A549 (cell line): Measurements from ENCODE around the gene PATJ. TPM values are rescaled to one million over a fixed set of nuclear protein-coding genes. Genes with fewer than 3 reads are reported as not detected.
A peak's percentile ranks its signal among the peaks of the same experiment; 100 is the strongest.

Experiments used
- ATAC-seq, 2 experiments: fragments of 200-7000 bp in 1 of 2; fragments of >200 bp in 1 of 2; cut with Nextera tagmentation in 1 of 2; cut with Tn5 transposase in 1 of 2; 3 replicates each; pipeline versions ENCODE4 v1.8.0 to v1.9.1; 2018 to 2020; ENCODE audit warnings: mild to moderate bottlenecking in 1 of 2, moderate library complexity in 1 of 2
- CTCF ChIA-PET: fragments of 300-600 bp; sonication (Branson Sonifier 250); formaldehyde crosslinking; extraction: SDS; loops from one replicate; lab custom pipeline; 2021; ENCODE audit warnings: antibody characterized with exemption, inconsistent platforms; lab: Yijun Ruan, JAX
- POLR2A ChIA-PET: fragments of 350-600 bp; formaldehyde crosslinking; extraction: SDS; loops from one replicate; lab custom pipeline; 2021; ENCODE audit warnings: antibody characterized with exemption, inconsistent platforms; lab: Yijun Ruan, JAX
- DNase-seq, 2 experiments: peaks; one replicate each; pipeline versions ENCODE4 v3.0.0 to v3.0.0-alpha.2; 2011 to 2016; ENCODE audit warnings: low read depth in 1 of 2, low spot score in 1 of 2
- FAIRE-seq: peaks from 2 replicates; lab custom pipeline; 2011; peaks lifted over from hg19 to GRCh38; lab: Jason Lieb, UNC
- H3K27ac ChIP-seq, 2 experiments: fragments of >200 bp; sonication (Bioruptor Twin); formaldehyde crosslinking; 3 replicates each; pipeline ENCODE4 v1.5.1; 2016 to 2017
- H3K4me1 ChIP-seq: fragments of >200 bp; sonication (Bioruptor Twin); formaldehyde crosslinking; 3 replicates; pipeline ENCODE4 v1.6.1; 2016
- H3K4me2 ChIP-seq: fragments of >200 bp; sonication (Bioruptor Twin); formaldehyde crosslinking; 3 replicates; pipeline ENCODE4 v1.6.1; 2016
- H3K4me3 ChIP-seq: fragments of >200 bp; sonication (Bioruptor Twin); formaldehyde crosslinking; 3 replicates; pipeline ENCODE4 v1.5.1; 2016
- H3K9me3 ChIP-seq: fragments of >200 bp; sonication (Bioruptor Twin); formaldehyde crosslinking; 3 replicates; pipeline ENCODE4 v1.6.1; 2016
- FOSB ChIP-seq: fragments of 250-450 bp; sonication (Bioruptor Pico); IDR thresholded peaks from 2 replicates; pipeline ENCODE4 v1.5.0; 2020; ENCODE audit warnings: mild to moderate bottlenecking, moderate library complexity
- FOSL2 ChIP-seq, 2 experiments: fragments of 450-650 bp in 1 of 2; fragments of >200 bp in 1 of 2; sonication (Bioruptor Twin) in 1 of 2; formaldehyde crosslinking; IDR thresholded peaks; 2 replicates each; pipeline versions ENCODE4 v1.5.0 to v1.6.1; 2016 to 2020; ENCODE audit warnings: mild to moderate bottlenecking in 1 of 2, moderate library complexity in 1 of 2
- HOXB13 ChIP-seq: fragments of 250-450 bp; sonication (Bioruptor Pico); IDR thresholded peaks from 2 replicates; pipeline ENCODE4 v1.5.0; 2020; ENCODE audit warnings: low read depth, mild to moderate bottlenecking, moderate library complexity
- NFE2L2 ChIP-seq: fragments of 150-350 bp; conservative IDR thresholded peaks from 2 replicates; pipeline ENCODE4 v1.6.1; 2014; ENCODE audit warnings: low read length
- RAD21 ChIP-seq, 2 experiments: fragments of >200 bp in 1 of 2; sonication (Bioruptor Twin) in 1 of 2; formaldehyde crosslinking in 1 of 2; IDR thresholded peaks in 1 of 2; conservative IDR thresholded peaks in 1 of 2; 2 replicates in 1 of 2; 3 replicates in 1 of 2; pipeline ENCODE4 v1.6.1; 2012 to 2018; ENCODE audit warnings: inconsistent platforms in 1 of 2
- ZNF302 ChIP-seq: fragments of 250-450 bp; sonication (Bioruptor Pico); IDR thresholded peaks from 2 replicates; pipeline ENCODE4 v1.9.0; 2021; ENCODE audit warnings: inconsistent platforms, mild to moderate bottlenecking, moderate library complexity
- WGBS: methylation state at CpG from one replicate; pipeline ENCODE4 v1.1.6; 2017; ENCODE audit errors: missing lambda C conversion rate; 5-methylcytosine and 5-hydroxymethylcytosine counted together
- polyA plus RNA-seq, 4 experiments: library from polyadenylated mRNA; depleted of rRNA in 3 of 4; stranded (reverse); fragments of >200 nt; fragmentation: RNase III in 1 of 4; extraction: RNeasy Plus Mini Kit Qiagen cat#74134 plus additional on column Dnase treatment in 1 of 4; gene quantifications; 2 replicates in 3 of 4; 3 replicates in 1 of 4; pipeline ENCODE4 v1.2.3, GENCODE V29; 2011 to 2017
- TF ChIP-seq, protein P1 (sequence below): fragments of >200 bp; sonication (Bioruptor Twin); formaldehyde crosslinking; IDR thresholded peaks from 3 replicates; pipeline ENCODE4 v1.5.1; 2016
- TF ChIP-seq, protein P2 (sequence below): IDR thresholded peaks from 2 replicates; pipeline ENCODE4 v1.6.1; 2012
- TF ChIP-seq, protein P3 (sequence below): fragments of 250-450 bp; sonication (Bioruptor Pico); IDR thresholded peaks from 2 replicates; pipeline ENCODE4 v1.5.0; 2021; ENCODE audit warnings: mild to moderate bottlenecking, moderate library complexity, borderline replicate concordance
- TF ChIP-seq, protein P4 (sequence below): fragments of 200-600 bp; sonication (generic); IDR thresholded peaks from 2 replicates; pipeline ENCODE4 v1.6.1; 2016; ENCODE audit warnings: antibody characterized with exemption, mild to moderate bottlenecking, moderate library complexity
- TF ChIP-seq, protein P5 (sequence below): IDR thresholded peaks from 2 replicates; pipeline ENCODE4 v1.6.1; 2012; ENCODE audit warnings: low read depth, borderline replicate concordance

The PATJ gene
- polyA plus RNA-seq, 2 of the 4 experiments (the other 2 are of a cell fraction): 6.0 to 14.7 TPM

DNA sequence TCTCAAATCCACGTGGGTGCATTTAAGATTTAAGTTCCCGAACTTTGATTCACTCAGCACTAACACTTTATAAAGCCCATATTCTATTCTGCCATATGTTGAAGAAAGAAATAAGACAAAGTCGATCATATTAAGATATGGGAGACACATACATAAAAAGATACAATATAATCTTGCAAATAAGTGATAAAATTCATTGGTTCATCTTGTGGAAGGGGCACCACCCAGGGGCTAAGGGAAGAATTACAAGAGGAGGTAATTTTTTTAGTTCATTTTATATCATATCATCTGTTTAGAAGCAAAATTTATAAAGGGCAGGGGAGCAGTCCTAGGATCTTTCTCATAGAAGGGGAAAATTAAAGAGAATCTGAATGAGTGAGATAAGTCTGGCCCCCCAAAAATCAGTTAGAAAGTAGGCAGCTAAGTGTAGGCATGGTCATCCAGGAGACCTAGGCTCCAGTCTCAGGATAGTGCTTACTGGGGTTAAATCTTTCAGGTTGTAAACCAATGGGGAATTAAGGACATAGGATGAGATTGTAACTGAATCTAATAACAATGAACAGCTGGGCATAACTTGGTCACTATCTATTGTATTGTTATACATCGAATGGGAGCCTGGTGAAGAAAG is 328.2 kb downstream of the PATJ start:
- Histone ChIP-seq H3K9me3 (0 out of 3 replicates have a peak, but pooled peaks cover 3% of the 10 kb centered on the region), H3K4me3 (no peak overlapping the region), H3K4me1 (no peaks in the 10 kb centered on the region)
- CTCF ChIA-PET: interaction anchor here (1.2 kb wide), 1 partner anchor 23 kb away, joined by 3 read pairs; no protein-coding TSS in a partner anchor
- no peak for FAIRE-seq
- peak; percentile 34 to 51; a peak in 3 of 5 replicates for TF ChIP-seq RAD21 (conservative IDR thresholded peaks at IDR 0.05 in 1 of 2, IDR thresholded peaks at IDR 0.05 in 1 of 2)
- TF ChIP-seq, protein P1, sequence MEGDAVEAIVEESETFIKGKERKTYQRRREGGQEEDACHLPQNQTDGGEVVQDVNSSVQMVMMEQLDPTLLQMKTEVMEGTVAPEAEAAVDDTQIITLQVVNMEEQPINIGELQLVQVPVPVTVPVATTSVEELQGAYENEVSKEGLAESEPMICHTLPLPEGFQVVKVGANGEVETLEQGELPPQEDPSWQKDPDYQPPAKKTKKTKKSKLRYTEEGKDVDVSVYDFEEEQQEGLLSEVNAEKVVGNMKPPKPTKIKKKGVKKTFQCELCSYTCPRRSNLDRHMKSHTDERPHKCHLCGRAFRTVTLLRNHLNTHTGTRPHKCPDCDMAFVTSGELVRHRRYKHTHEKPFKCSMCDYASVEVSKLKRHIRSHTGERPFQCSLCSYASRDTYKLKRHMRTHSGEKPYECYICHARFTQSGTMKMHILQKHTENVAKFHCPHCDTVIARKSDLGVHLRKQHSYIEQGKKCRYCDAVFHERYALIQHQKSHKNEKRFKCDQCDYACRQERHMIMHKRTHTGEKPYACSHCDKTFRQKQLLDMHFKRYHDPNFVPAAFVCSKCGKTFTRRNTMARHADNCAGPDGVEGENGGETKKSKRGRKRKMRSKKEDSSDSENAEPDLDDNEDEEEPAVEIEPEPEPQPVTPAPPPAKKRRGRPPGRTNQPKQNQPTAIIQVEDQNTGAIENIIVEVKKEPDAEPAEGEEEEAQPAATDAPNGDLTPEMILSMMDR: peak; percentile 37; the same call in 2 of the 3 replicates
- TF ChIP-seq, protein P2, sequence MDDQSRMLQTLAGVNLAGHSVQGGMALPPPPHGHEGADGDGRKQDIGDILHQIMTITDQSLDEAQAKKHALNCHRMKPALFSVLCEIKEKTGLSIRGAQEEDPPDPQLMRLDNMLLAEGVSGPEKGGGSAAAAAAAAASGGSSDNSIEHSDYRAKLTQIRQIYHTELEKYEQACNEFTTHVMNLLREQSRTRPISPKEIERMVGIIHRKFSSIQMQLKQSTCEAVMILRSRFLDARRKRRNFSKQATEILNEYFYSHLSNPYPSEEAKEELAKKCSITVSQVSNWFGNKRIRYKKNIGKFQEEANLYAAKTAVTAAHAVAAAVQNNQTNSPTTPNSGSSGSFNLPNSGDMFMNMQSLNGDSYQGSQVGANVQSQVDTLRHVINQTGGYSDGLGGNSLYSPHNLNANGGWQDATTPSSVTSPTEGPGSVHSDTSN: no peak
- TF ChIP-seq, all 56 proteins: peak for 2
- POLR2A ChIA-PET: no interaction called here
- ATAC-seq (peak in 1 of 2 experiments; percentile 48; a peak in 1 of 6 replicates), DNase-seq (peak in 1 of 2 experiments; percentile 11)
- H3K27ac ChIP-seq: no peak overlapping the region
- 62% methylated on average over 4 of the region's 4 CpGs for WGBS
- H3K4me2 ChIP-seq: no peak overlapping the region

DNA sequence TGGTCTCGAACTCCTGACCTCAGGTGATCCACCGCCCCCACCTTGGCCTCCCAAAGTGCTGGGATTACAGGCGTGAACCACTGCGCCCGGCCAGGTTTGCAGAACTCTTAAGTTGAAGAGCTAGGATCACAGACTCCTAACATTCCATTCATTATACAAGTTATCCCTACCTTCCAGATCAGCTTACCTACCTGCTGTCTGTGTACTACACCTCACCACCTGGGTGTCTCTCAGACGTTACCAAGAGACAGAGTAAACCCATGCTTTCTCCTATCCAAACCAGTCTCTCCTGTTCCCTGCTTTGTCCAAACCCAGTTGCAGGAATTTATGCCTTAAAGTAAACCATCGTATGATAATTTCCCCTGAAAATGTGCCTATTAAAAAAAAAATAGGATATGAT is 329.4 kb downstream of the PATJ start:
- CTCF ChIA-PET: interaction anchor here (0.7 to 1.2 kb wide), 2 partner anchors 11 to 21 kb away, joined by 3 read pairs; no protein-coding TSS in a partner anchor
- DNase-seq (no peak), ATAC-seq (no peak)
- no peak overlapping the region for H3K27ac ChIP-seq
- H3K4me2 ChIP-seq: no peak overlapping the region
- H3K9me3 ChIP-seq: no peaks in the 10 kb centered on the region
- TF ChIP-seq, protein P3, sequence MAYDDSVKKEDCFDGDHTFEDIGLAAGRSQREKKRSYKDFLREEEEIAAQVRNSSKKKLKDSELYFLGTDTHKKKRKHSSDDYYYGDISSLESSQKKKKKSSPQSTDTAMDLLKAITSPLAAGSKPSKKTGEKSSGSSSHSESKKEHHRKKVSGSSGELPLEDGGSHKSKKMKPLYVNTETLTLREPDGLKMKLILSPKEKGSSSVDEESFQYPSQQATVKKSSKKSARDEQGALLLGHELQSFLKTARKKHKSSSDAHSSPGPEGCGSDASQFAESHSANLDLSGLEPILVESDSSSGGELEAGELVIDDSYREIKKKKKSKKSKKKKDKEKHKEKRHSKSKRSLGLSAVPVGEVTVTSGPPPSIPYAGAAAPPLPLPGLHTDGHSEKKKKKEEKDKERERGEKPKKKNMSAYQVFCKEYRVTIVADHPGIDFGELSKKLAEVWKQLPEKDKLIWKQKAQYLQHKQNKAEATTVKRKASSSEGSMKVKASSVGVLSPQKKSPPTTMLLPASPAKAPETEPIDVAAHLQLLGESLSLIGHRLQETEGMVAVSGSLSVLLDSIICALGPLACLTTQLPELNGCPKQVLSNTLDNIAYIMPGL: no peak
- TF ChIP-seq NFE2L2 (no peak), HOXB13 (no peak), ZNF302 (no peak)
- TF ChIP-seq, protein P4, sequence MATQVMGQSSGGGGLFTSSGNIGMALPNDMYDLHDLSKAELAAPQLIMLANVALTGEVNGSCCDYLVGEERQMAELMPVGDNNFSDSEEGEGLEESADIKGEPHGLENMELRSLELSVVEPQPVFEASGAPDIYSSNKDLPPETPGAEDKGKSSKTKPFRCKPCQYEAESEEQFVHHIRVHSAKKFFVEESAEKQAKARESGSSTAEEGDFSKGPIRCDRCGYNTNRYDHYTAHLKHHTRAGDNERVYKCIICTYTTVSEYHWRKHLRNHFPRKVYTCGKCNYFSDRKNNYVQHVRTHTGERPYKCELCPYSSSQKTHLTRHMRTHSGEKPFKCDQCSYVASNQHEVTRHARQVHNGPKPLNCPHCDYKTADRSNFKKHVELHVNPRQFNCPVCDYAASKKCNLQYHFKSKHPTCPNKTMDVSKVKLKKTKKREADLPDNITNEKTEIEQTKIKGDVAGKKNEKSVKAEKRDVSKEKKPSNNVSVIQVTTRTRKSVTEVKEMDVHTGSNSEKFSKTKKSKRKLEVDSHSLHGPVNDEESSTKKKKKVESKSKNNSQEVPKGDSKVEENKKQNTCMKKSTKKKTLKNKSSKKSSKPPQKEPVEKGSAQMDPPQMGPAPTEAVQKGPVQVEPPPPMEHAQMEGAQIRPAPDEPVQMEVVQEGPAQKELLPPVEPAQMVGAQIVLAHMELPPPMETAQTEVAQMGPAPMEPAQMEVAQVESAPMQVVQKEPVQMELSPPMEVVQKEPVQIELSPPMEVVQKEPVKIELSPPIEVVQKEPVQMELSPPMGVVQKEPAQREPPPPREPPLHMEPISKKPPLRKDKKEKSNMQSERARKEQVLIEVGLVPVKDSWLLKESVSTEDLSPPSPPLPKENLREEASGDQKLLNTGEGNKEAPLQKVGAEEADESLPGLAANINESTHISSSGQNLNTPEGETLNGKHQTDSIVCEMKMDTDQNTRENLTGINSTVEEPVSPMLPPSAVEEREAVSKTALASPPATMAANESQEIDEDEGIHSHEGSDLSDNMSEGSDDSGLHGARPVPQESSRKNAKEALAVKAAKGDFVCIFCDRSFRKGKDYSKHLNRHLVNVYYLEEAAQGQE: no peak
- TF ChIP-seq, all 56 proteins: peak for 0
- no peak overlapping the region for H3K4me3 ChIP-seq
- FAIRE-seq: no peak
- WGBS: 91% methylated on average over 7 of the region's 7 CpGs
- POLR2A ChIA-PET: no interaction called here
- H3K4me1 ChIP-seq: peaks cover 6% of the 10 kb centered on the region; the same call in 2 of the 3 replicates

DNA sequence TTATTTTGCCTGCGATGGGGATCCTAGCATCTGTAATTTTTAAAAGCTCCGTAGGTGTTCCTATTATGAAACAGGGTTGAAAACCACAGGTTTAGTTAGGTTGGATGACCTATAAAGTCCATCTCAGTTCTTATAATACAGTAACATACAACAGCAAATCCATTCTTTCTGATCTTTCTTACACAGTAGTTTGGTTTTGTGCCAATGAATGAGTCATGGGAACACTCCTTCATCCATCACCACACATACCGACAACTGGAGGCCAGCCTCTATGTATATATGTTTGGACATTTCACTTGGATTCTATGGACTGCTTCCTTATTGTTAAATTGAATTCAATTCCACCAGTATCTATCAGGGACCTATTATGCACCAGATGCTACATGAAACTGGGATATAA is 334.0 kb downstream of the PATJ start:
- Histone ChIP-seq H3K27ac (no peak overlapping the region), H3K4me3 (no peak overlapping the region), H3K4me2 (no peak overlapping the region; the same call in 2 of the 3 replicates), H3K9me3 (no peaks in the 10 kb centered on the region), H3K4me1 (peaks cover 6% of the 10 kb centered on the region; the same call in 2 of the 3 replicates)
- POLR2A ChIA-PET: no interaction called here
- DNase-seq (peak; percentile 10 to 45), FAIRE-seq (no peak), ATAC-seq (0 out of 6 replicates have a peak, but pooled peaks of 1 of the 2 experiments have one; percentile 47)
- TF ChIP-seq, protein P5, sequence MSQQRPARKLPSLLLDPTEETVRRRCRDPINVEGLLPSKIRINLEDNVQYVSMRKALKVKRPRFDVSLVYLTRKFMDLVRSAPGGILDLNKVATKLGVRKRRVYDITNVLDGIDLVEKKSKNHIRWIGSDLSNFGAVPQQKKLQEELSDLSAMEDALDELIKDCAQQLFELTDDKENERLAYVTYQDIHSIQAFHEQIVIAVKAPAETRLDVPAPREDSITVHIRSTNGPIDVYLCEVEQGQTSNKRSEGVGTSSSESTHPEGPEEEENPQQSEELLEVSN: no peak
- TF ChIP-seq FOSL2 (IDR thresholded peaks at IDR 0.05) (no peak), FOSL2 (CRISPR knock-in tag; IDR thresholded peaks at IDR 0.05) (peak; percentile 40; the same call in 1 of the 2 replicates), FOSB (no peak)
- 48% methylated on average over 3 of the region's 3 CpGs for WGBS
- CTCF ChIA-PET: interaction anchor here (0.8 kb wide), 1 partner anchor 59 kb away, joined by 3 read pairs; no protein-coding TSS in a partner anchor
